CD4-positive, alpha-beta T cell treated with Interferon gamma for 1 hour (primary cell): Measurements from ENCODE around the gene ACADSB.

ENCODE experiments used
- DNase-seq: peaks from one replicate; pipeline ENCODE4 v3.0.0-alpha.2; 2020

The ACADSB gene

GRCh38 chr10:123043409-123043925 is 34.7 kb downstream of the ACADSB start:
- peak; percentile 25 for DNase-seq

GRCh38 chr10:123044391-123044790 is 35.6 kb downstream of the ACADSB start:
- no peak for DNase-seq

GRCh38 chr10:123045961-123046731 is 37.3 kb downstream of the ACADSB start:
- DNase-seq, result no peak

GRCh38 chr10:123057968-123058367 is 49.2 kb downstream of the ACADSB start:
- no peak for DNase-seq

GRCh38 chr10:123061865-123062264 is 53.1 kb downstream of the ACADSB start:
- no peak for DNase-seq

- DNase-seq, result no peak
These were observed 53.9 kb downstream of the ACADSB start for GRCh38 chr10:123062726-123063125.

GRCh38 chr10:123068087-123068853 is 59.5 kb downstream of the ACADSB start:
- DNase-seq, result no peak

GRCh38 chr10:123069246-123069986 is 60.6 kb downstream of the ACADSB start:
- no peak for DNase-seq

GRCh38 chr10:123073187-123073586 is 64.4 kb downstream of the ACADSB start:
- no peak for DNase-seq

- DNase-seq, result no peak
These were observed 65.4 kb downstream of the ACADSB start for GRCh38 chr10:123074215-123074614.

GRCh38 chr10:123081896-123082295 is 73.1 kb downstream of the ACADSB start:
- DNase-seq, result no peak

GRCh38 chr10:123083811-123084210 is 75.0 kb downstream of the ACADSB start:
- DNase-seq, result no peak

GRCh38 chr10:123086281-123086680 is 77.5 kb downstream of the ACADSB start:
- DNase-seq, result no peak

- DNase-seq, result no peak
These were observed 78.5 kb downstream of the ACADSB start for GRCh38 chr10:123087348-123087747.

- no peak for DNase-seq
These were observed 79.0 kb downstream of the ACADSB start for GRCh38 chr10:123087786-123088185.

- no peak for DNase-seq
These were observed 84.0 kb downstream of the ACADSB start for GRCh38 chr10:123092635-123093414.

- no peak for DNase-seq
These were observed 84.7 kb downstream of the ACADSB start for GRCh38 chr10:123093489-123093888.

GRCh38 chr10:123096452-123096851 is 87.6 kb downstream of the ACADSB start:
- no peak for DNase-seq

GRCh38 chr10:123097039-123097438 is 88.2 kb downstream of the ACADSB start:
- no peak for DNase-seq

GRCh38 chr10:123100030-123100762 is 91.4 kb downstream of the ACADSB start:
- DNase-seq, result no peak

GRCh38 chr10:123101872-123102271 is 93.1 kb downstream of the ACADSB start:
- DNase-seq, result no peak

- DNase-seq, result no peak
These were observed 93.9 kb downstream of the ACADSB start for GRCh38 chr10:123102673-123103072.
